ENCODE data around the gene SLBP. TPM values are rescaled to one million over a fixed set of nuclear protein-coding genes. Genes with fewer than 3 reads are reported as not detected.

SLBP gene
- total RNA-seq, 1 experiment from 2014 or later: 61.7 TPM

DNA sequence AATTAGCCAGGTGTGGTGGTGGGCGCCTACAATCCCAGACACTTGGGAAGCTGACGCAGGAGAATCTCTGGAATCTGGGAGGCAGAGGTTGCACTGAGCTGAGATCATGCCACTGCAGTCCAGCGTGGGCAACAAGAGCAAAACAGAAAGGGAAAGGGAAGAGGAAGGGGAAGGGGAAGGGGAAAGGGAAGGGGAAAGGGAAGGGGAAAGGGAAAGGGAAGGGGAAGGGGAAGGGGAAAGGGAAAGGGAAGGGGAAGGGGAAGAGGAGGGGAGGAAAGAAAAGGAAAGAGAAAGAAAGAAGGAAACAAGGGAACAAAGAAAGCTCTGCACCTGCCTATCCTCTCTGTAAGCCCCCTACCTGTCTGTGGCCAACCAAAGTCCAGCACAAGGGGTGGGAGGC, 63.2 kb downstream of the SLBP start:
- intact Hi-C loops (cut with micrococcal nuclease; ENCODE audit: unreplicated experiment): no loop called here
- no peak overlapping the region for H3K27ac ChIP-seq
- no peaks in the 10 kb centered on the region for H4K20me1 ChIP-seq (ENCODE audit: insufficient read depth)
- H3K36me3 ChIP-seq (ENCODE audit: low read depth): no peaks in the 10 kb centered on the region
- H3K79me2 ChIP-seq (ENCODE audit: low read depth): no peaks in the 10 kb centered on the region
- H3K9me2 ChIP-seq (ENCODE audit: insufficient read depth): no peaks in the 10 kb centered on the region
- TF ChIP-seq, protein P1, sequence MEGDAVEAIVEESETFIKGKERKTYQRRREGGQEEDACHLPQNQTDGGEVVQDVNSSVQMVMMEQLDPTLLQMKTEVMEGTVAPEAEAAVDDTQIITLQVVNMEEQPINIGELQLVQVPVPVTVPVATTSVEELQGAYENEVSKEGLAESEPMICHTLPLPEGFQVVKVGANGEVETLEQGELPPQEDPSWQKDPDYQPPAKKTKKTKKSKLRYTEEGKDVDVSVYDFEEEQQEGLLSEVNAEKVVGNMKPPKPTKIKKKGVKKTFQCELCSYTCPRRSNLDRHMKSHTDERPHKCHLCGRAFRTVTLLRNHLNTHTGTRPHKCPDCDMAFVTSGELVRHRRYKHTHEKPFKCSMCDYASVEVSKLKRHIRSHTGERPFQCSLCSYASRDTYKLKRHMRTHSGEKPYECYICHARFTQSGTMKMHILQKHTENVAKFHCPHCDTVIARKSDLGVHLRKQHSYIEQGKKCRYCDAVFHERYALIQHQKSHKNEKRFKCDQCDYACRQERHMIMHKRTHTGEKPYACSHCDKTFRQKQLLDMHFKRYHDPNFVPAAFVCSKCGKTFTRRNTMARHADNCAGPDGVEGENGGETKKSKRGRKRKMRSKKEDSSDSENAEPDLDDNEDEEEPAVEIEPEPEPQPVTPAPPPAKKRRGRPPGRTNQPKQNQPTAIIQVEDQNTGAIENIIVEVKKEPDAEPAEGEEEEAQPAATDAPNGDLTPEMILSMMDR (conservative IDR thresholded peaks at IDR 0.05): no peak
- TF ChIP-seq EZH2 (IDR thresholded peaks at IDR 0.05; ENCODE audit: low read depth): no peak
- H3K27me3 ChIP-seq (ENCODE audit: insufficient read depth, low read depth): no peaks in the 10 kb centered on the region
- no TSS peak for BruUV-seq (replicated peaks)
- ChIA-PET CTCF (no interaction called here), POLR2A (ENCODE audit: unreplicated experiment) (no interaction called here)
- no peak overlapping the region for H3K4me3 ChIP-seq
- H3K9me3 ChIP-seq (ENCODE audit: insufficient read depth, low read depth): no peaks in the 10 kb centered on the region
- no peaks in the 10 kb centered on the region for H3K4me1 ChIP-seq (replicated peaks; ENCODE audit: insufficient read depth)
- H3K4me2 ChIP-seq: no peak overlapping the region
- no peak overlapping the region for H2AFZ ChIP-seq
- no peak for DNase-seq
- H3F3A ChIP-seq (ENCODE audit: insufficient read depth, low read depth): peaks cover 6% of the 10 kb centered on the region; the same call in 1 of the 2 replicates

DNA sequence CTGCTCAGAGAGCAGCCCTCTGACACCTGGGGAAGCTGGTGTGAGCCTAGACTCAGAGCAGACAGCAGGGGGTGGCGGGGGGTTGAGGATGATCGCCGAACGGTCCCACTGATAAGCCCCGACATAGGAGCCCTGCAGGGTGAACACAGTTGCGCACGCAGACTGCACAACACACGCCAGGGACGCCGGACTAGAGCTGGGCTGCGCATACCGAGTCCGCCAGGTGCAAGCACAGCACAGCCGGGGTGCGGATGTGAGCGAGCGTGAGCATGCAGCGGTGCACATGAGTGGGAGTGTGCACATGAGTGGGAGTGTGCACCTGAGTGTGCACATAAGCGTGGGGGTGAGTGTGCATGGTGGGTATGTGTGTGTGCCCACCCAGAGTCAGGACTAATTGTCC, 64.7 kb downstream of the SLBP start:
- Histone ChIP-seq H3F3A (ENCODE audit: insufficient read depth, low read depth) (peaks cover 4% of the 10 kb centered on the region; the same call in 1 of the 2 replicates), H3K27me3 (ENCODE audit: insufficient read depth, low read depth) (no peaks in the 10 kb centered on the region), H3K4me3 (no peak overlapping the region), H3K27ac (no peak overlapping the region), H2AFZ (no peak overlapping the region), H3K4me2 (no peak overlapping the region), H3K79me2 (ENCODE audit: low read depth) (no peaks in the 10 kb centered on the region), H3K4me1 (replicated peaks; ENCODE audit: insufficient read depth) (no peaks in the 10 kb centered on the region), H3K36me3 (ENCODE audit: low read depth) (no peaks in the 10 kb centered on the region), H4K20me1 (ENCODE audit: insufficient read depth) (no peaks in the 10 kb centered on the region), H3K9me3 (ENCODE audit: insufficient read depth, low read depth) (no peaks in the 10 kb centered on the region), H3K9me2 (ENCODE audit: insufficient read depth) (no peaks in the 10 kb centered on the region)
- no peak for DNase-seq
- intact Hi-C loops (cut with micrococcal nuclease; ENCODE audit: unreplicated experiment): no loop called here
- ChIA-PET CTCF (no interaction called here), POLR2A (ENCODE audit: unreplicated experiment) (no interaction called here)
- no peak for TF ChIP-seq EZH2 (IDR thresholded peaks at IDR 0.05; ENCODE audit: low read depth)
- TF ChIP-seq, protein P1 (conservative IDR thresholded peaks at IDR 0.05): no peak
- BruUV-seq (replicated peaks): no TSS peak

DNA sequence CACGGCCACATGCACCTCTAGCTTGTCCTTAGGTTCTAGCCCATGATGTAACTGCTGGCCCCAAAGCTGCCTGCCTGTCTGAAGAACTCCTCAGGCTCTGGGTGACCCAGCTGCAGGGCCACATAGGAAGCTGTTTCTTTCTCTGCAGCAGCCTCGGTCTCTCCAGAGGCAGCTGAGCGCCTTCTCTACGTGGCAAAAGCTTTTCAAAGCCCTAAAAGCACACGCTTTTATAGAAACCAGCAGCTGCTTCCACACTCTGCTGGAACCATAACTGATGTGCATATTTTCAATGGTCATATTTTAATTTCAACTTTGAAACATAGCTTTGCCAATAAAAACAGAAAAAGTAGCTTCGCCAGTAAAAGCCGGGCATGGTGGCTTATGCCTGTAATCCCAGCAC, 65.4 kb downstream of the SLBP start:
- Histone ChIP-seq H3K4me2 (no peak overlapping the region), H3F3A (ENCODE audit: insufficient read depth, low read depth) (no peaks in the 10 kb centered on the region), H4K20me1 (ENCODE audit: insufficient read depth) (no peaks in the 10 kb centered on the region), H3K27ac (no peak overlapping the region), H2AFZ (no peak overlapping the region), H3K4me1 (replicated peaks; ENCODE audit: insufficient read depth) (no peaks in the 10 kb centered on the region), H3K9me3 (ENCODE audit: insufficient read depth, low read depth) (no peaks in the 10 kb centered on the region), H3K9me2 (ENCODE audit: insufficient read depth) (no peaks in the 10 kb centered on the region), H3K27me3 (ENCODE audit: insufficient read depth, low read depth) (0 out of 2 replicates have a peak, but pooled peaks cover 4% of the 10 kb centered on the region), H3K36me3 (ENCODE audit: low read depth) (no peaks in the 10 kb centered on the region), H3K79me2 (ENCODE audit: low read depth) (no peaks in the 10 kb centered on the region), H3K4me3 (no peak overlapping the region)
- TF ChIP-seq EZH2 (IDR thresholded peaks at IDR 0.05; ENCODE audit: low read depth): no peak
- TF ChIP-seq, protein P1 (conservative IDR thresholded peaks at IDR 0.05): no peak
- intact Hi-C loops (cut with micrococcal nuclease; ENCODE audit: unreplicated experiment): no loop called here
- POLR2A ChIA-PET (ENCODE audit: unreplicated experiment): no interaction called here
- no TSS peak for BruUV-seq (replicated peaks)
- CTCF ChIA-PET: no interaction called here
- DNase-seq: no peak

Data from PC-9 (cell line).